Keratinocyte (primary cell): ENCODE results near the gene LEKR1. TPM values are rescaled to one million over a fixed set of nuclear protein-coding genes. Genes with fewer than 3 reads are reported as not detected.
A peak's percentile ranks its signal among the peaks of the same experiment; 100 is the strongest.

Source experiments
- DNase-seq: peaks from one replicate; pipeline ENCODE4 v3.0.0-alpha.2; 2011; ENCODE audit warnings: low read depth, missing footprints, low spot score
- FAIRE-seq: peaks from 2 replicates; lab custom pipeline; 2011; peaks lifted over from hg19 to GRCh38; lab: Jason Lieb, UNC
- H2AFZ ChIP-seq: 2 replicates; pipeline ENCODE4 v1.6.0; 2012; ENCODE audit warnings: low read length, control low read depth, inconsistent platforms; ENCODE audit not compliant: control insufficient read depth
- H3K27ac ChIP-seq: 2 replicates; pipeline ENCODE4 v1.5.1; 2011; ENCODE audit warnings: low read length; ENCODE audit not compliant: control insufficient read depth, insufficient read depth
- H3K27me3 ChIP-seq: 3 replicates; pipeline ENCODE4 v1.6.0; 2011; ENCODE audit warnings: low read length; ENCODE audit not compliant: control insufficient read depth, insufficient read depth; ENCODE audit errors: extremely low read depth
- H3K36me3 ChIP-seq, 2 experiments: 2 replicates in 1 of 2; 3 replicates in 1 of 2; pipeline ENCODE4 v1.5.1; 2011; ENCODE audit warnings: low read length in 2 of 2, mild to moderate bottlenecking in 1 of 2; ENCODE audit not compliant: control insufficient read depth in 2 of 2, insufficient read depth in 2 of 2; ENCODE audit errors: extremely low read depth in 1 of 2
- H3K4me1 ChIP-seq: 3 replicates; pipeline ENCODE4 v1.5.1; 2011; ENCODE audit warnings: low read length; ENCODE audit not compliant: control insufficient read depth, insufficient read depth; ENCODE audit errors: extremely low read depth
- H3K4me2 ChIP-seq: 3 replicates; pipeline ENCODE4 v1.6.0; 2011; ENCODE audit warnings: low read depth, low read length; ENCODE audit not compliant: control insufficient read depth, insufficient read depth; ENCODE audit errors: extremely low read depth
- H3K4me3 ChIP-seq, 3 experiments: fragments of 200-600 bp in 1 of 3; sonication (generic) in 1 of 3; 2 replicates in 2 of 3; 3 replicates in 1 of 3; pipeline ENCODE4 v1.5.1; 2011 to 2016; ENCODE audit warnings: low read length in 3 of 3, mild to moderate bottlenecking in 3 of 3, control low read depth in 2 of 3, inconsistent platforms in 1 of 3, low read depth in 1 of 3, mixed read lengths in 1 of 3, mixed run types in 1 of 3, moderate library complexity in 1 of 3; ENCODE audit not compliant: control insufficient read depth in 2 of 3, insufficient read depth in 2 of 3; ENCODE audit errors: extremely low read depth in 1 of 3
- H3K79me2 ChIP-seq: 2 replicates; pipeline ENCODE4 v1.6.0; 2012; ENCODE audit warnings: low read length; ENCODE audit not compliant: control insufficient read depth, insufficient read depth
- H3K9ac ChIP-seq: 3 replicates; pipeline ENCODE4 v1.6.0; 2011; ENCODE audit warnings: low read length; ENCODE audit not compliant: control insufficient read depth, insufficient read depth; ENCODE audit errors: extremely low read depth
- H3K9me1 ChIP-seq: 3 replicates; pipeline ENCODE4 v1.6.0; 2011; ENCODE audit warnings: low read length; ENCODE audit not compliant: control insufficient read depth, insufficient read depth; ENCODE audit errors: extremely low read depth
- H3K9me3 ChIP-seq: 2 replicates; pipeline ENCODE4 v1.5.1; 2012; ENCODE audit warnings: low read depth, low read length; ENCODE audit not compliant: control insufficient read depth
- H4K20me1 ChIP-seq: 3 replicates; pipeline ENCODE4 v1.6.0; 2011; ENCODE audit warnings: low read length; ENCODE audit not compliant: control insufficient read depth, insufficient read depth; ENCODE audit errors: extremely low read depth
- EZH2 ChIP-seq: IDR thresholded peaks from one replicate; pipeline ENCODE4 v1.6.1; 2012; ENCODE audit warnings: inconsistent platforms, mild to moderate bottlenecking, low read length, moderate library complexity
- dilution Hi-C: fragments of 300-500 bp; cut with MboI; formaldehyde crosslinking; loops from one replicate; pipeline ENCODE4 v1.7.0; 2020; ENCODE audit warnings: low sequenced_read_pairs; ENCODE audit not compliant: extremely low pct_ligation_motif_present
- polyA plus RNA-seq, 5 experiments: library from polyadenylated mRNA; depleted of rRNA in 3 of 5; stranded (reverse) in 3 of 5; stranded (forward) in 1 of 5; unstranded in 1 of 5; fragments of >200 nt; gene quantifications; 1 replicate in 1 of 5; 2 replicates in 3 of 5; 3 replicates in 1 of 5; pipeline versions ENCODE4 v1.2.1 to v1.2.3, GENCODE V29; 2011 to 2012; ENCODE audit warnings: missing spikeins in 2 of 5, low read depth in 1 of 5, low replicate concordance in 1 of 5
- TF ChIP-seq, protein P1 (sequence below), 3 experiments: IDR thresholded peaks in 1 of 3; conservative IDR thresholded peaks in 1 of 3; optimal IDR thresholded peaks in 1 of 3; 2 replicates in 2 of 3; 3 replicates in 1 of 3; pipeline versions ENCODE3 to v1.5.1; 2011; ENCODE audit warnings: low read length in 3 of 3, mild to moderate bottlenecking in 3 of 3, moderate library complexity in 2 of 3, control low read depth in 1 of 3, inconsistent platforms in 1 of 3; ENCODE audit not compliant: insufficient read depth in 2 of 3; ENCODE audit errors: extremely low read depth in 1 of 3

The LEKR1 gene
- polyA plus RNA-seq, 1 donor (not counting 4 experiments of a cell fraction or from before 2014, with no cell fraction given), result 0.63 TPM

DNA sequence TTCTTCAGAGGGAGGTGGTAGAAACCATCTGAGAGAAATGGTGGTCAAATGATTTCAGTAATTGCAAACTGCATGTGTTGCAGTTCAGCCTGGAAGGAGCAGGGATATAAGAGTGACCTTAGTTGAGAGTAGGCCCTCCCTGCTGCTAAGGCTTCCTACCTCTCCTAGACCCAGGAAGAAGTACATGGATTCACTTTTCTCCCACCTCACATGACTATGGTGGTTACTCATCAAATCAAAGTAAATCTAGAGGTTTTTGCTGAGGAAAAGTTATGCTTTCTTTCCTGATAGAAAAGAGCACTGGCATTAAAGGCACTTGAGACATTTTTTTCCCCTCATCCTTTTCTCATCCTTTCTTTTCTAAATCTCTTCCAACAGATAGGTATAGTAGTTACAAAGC is 43.2 kb upstream of the LEKR1 start:
- dilution Hi-C loops, result no loop called here
- H3K27ac ChIP-seq, result peak overlapping the region; percentile 90

DNA sequence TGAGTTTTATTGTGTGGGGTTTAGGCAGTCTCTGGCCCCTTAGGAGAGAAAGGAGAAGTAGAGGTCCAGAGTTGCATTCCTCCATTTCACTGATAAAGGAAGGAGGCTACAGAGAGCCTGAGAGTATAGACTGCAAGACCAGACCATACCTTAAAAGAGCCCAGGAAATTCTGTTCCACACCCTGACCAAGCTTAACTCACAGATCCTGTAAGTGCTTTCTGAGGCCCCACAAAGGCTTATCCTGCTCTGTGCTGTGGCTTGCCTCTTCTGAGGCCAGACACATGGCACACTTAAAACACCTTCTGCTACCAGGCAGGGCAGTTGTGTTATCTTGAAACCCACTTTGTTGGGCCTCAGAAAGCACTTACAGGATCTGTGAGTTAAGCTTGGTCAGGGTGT is 39.2 kb upstream of the LEKR1 start:
- Histone ChIP-seq H4K20me1 (no peaks in the 10 kb centered on the region), H3K79me2 (peaks cover 14% of the 10 kb centered on the region), H3K4me3 (no peak overlapping the region), H3K4me2 (no peak overlapping the region), H3K9ac (peak overlapping the region; percentile 45), H3K4me1 (peaks cover 80% of the 10 kb centered on the region), H3K27me3 (no peaks in the 10 kb centered on the region), H2AFZ (no peak overlapping the region), H3K36me3 (peaks cover 1 to 2% of the 10 kb centered on the region in 2 experiments), H3K9me1 (no peaks in the 10 kb centered on the region), H3K27ac (peak overlapping the region; percentile 95), H3K9me3 (no peaks in the 10 kb centered on the region)
- dilution Hi-C loops, result no loop called here
- FAIRE-seq (no peak), DNase-seq (no peak)
- TF ChIP-seq EZH2, result no peak
- TF ChIP-seq, protein P1, sequence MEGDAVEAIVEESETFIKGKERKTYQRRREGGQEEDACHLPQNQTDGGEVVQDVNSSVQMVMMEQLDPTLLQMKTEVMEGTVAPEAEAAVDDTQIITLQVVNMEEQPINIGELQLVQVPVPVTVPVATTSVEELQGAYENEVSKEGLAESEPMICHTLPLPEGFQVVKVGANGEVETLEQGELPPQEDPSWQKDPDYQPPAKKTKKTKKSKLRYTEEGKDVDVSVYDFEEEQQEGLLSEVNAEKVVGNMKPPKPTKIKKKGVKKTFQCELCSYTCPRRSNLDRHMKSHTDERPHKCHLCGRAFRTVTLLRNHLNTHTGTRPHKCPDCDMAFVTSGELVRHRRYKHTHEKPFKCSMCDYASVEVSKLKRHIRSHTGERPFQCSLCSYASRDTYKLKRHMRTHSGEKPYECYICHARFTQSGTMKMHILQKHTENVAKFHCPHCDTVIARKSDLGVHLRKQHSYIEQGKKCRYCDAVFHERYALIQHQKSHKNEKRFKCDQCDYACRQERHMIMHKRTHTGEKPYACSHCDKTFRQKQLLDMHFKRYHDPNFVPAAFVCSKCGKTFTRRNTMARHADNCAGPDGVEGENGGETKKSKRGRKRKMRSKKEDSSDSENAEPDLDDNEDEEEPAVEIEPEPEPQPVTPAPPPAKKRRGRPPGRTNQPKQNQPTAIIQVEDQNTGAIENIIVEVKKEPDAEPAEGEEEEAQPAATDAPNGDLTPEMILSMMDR (optimal IDR thresholded peaks at IDR 0.05 in 1 of 3, IDR thresholded peaks at IDR 0.05 in 1 of 3, conservative IDR thresholded peaks at IDR 0.05 in 1 of 3; ENCODE audit: extremely low read depth in 1 of 3, insufficient read depth in 2 of 3, low read length in 3 of 3), result no peak

More for the DNA sequence above, 43.2 kb upstream of the LEKR1 start:
- FAIRE-seq (peak; percentile 62), DNase-seq (no peak)
- H3K4me2 ChIP-seq, result peak overlapping the region; percentile 8
- TF ChIP-seq, protein P1 (optimal IDR thresholded peaks at IDR 0.05 in 1 of 3, IDR thresholded peaks at IDR 0.05 in 1 of 3, conservative IDR thresholded peaks at IDR 0.05 in 1 of 3; ENCODE audit: extremely low read depth in 1 of 3, insufficient read depth in 2 of 3, low read length in 3 of 3), result no peak
- TF ChIP-seq EZH2, result no peak
- H3K27me3 ChIP-seq, result no peaks in the 10 kb centered on the region
- H2AFZ ChIP-seq, result no peak overlapping the region
- peaks cover 8% of the 10 kb centered on the region for H3K79me2 ChIP-seq
- peaks cover 60% of the 10 kb centered on the region for H3K4me1 ChIP-seq
- peak overlapping the region; percentile 54 for H3K9ac ChIP-seq
- no peaks in the 10 kb centered on the region for H3K9me1 ChIP-seq
- H3K9me3 ChIP-seq, result no peaks in the 10 kb centered on the region
- no peak overlapping the region for H3K4me3 ChIP-seq
- H4K20me1 ChIP-seq, result no peaks in the 10 kb centered on the region
- peaks cover 1 to 2% of the 10 kb centered on the region in 2 experiments for H3K36me3 ChIP-seq
